Panc1 (cell line): ENCODE data around the gene RNF224. TPM values are rescaled to one million over a fixed set of nuclear protein-coding genes. Genes with fewer than 3 reads are reported as not detected.

ENCODE experiments used
- ATAC-seq: fragments of 200-7000 bp; cut with Tn5 transposase; 2 replicates; pipeline ENCODE4 v1.9.1; 2020; ENCODE audit warnings: mild to moderate bottlenecking, moderate library complexity
- BruUV-seq: library from RNA; stranded (reverse); fragments of 400-500 nt; replicated peaks from 2 replicates; lab custom pipeline; 2021; lab: Mats Ljungman, UMichigan
- CTCF ChIA-PET: fragments of 300-600 bp; sonication (Branson Sonifier 250); formaldehyde crosslinking; loops from one replicate; lab custom pipeline; 2022; ENCODE audit warnings: antibody characterized with exemption; lab: Charles Lee
- POLR2A ChIA-PET: fragments of 300-600 bp; sonication (Branson Sonifier 250); formaldehyde crosslinking; loops from one replicate; lab custom pipeline; 2022; ENCODE audit warnings: antibody characterized with exemption; lab: Charles Lee
- DNase-seq: peaks from one replicate; pipeline ENCODE4 v3.0.0-alpha.2; 2010; ENCODE audit warnings: low read depth, low spot score
- H3K27ac ChIP-seq: 2 replicates; pipeline ENCODE4 v1.5.1; 2011; ENCODE audit warnings: mild to moderate bottlenecking, low read length, inconsistent platforms
- H3K27me3 ChIP-seq: fragments of 200-500 bp; sonication (Bioruptor generic); 2 replicates; pipeline ENCODE4 v1.6.0; 2014; ENCODE audit warnings: low read length, inconsistent platforms; ENCODE audit not compliant: control insufficient read depth, insufficient read depth
- H3K36me3 ChIP-seq: fragments of 200-500 bp; sonication (Bioruptor generic); 2 replicates; pipeline ENCODE4 v1.5.1; 2014; ENCODE audit warnings: inconsistent platforms, mild to moderate bottlenecking, low read length, moderate library complexity; ENCODE audit not compliant: control insufficient read depth, insufficient read depth
- H3K4me1 ChIP-seq: 2 replicates; pipeline ENCODE4 v1.5.1; 2011; ENCODE audit warnings: inconsistent platforms, mild to moderate bottlenecking, low read length, moderate library complexity; ENCODE audit not compliant: control insufficient read depth, insufficient read depth
- H3K4me3 ChIP-seq, 2 experiments: 2 replicates each; pipeline ENCODE4 v1.5.1; 2011 to 2012; ENCODE audit warnings: low read depth in 2 of 2, low read length in 2 of 2, mild to moderate bottlenecking in 2 of 2, inconsistent platforms in 1 of 2, moderate library complexity in 1 of 2
- H3K9me3 ChIP-seq: fragments of 200-500 bp; sonication (Bioruptor generic); 2 replicates; pipeline ENCODE4 v1.5.1; 2014; ENCODE audit warnings: low read depth, mild to moderate bottlenecking, inconsistent platforms, low read length, moderate library complexity; ENCODE audit not compliant: control insufficient read depth, insufficient read depth
- CTCF ChIP-seq: fragments of 450-650 bp; IDR thresholded peaks from 2 replicates; pipeline ENCODE4 v1.5.1; 2017; ENCODE audit warnings: mild to moderate bottlenecking
- POLR2AphosphoS5 ChIP-seq: IDR thresholded peaks from 2 replicates; pipeline ENCODE4 v1.6.1; 2012; ENCODE audit warnings: mild to moderate bottlenecking, low read depth, low read length, moderate library complexity
- SIN3A ChIP-seq: IDR thresholded peaks from 2 replicates; pipeline ENCODE4 v1.6.1; 2012; ENCODE audit warnings: low read depth, mild to moderate bottlenecking, low read length, moderate library complexity, borderline replicate concordance; ENCODE audit not compliant: insufficient read depth
- TCF7L2 ChIP-seq: IDR thresholded peaks from 2 replicates; pipeline ENCODE4 v1.6.1; 2011; ENCODE audit warnings: mild to moderate bottlenecking, low read depth, low read length, inconsistent platforms
- in situ Hi-C: cut with HindIII; loops from 2 replicates; pipeline ENCODE4 v1.10.0; 2016; ENCODE audit warnings: low sequenced_read_pairs, low pct_unique_long_range_greater_than_20kb
- intact Hi-C: fragments of 100-400 bp; cut with micrococcal nuclease; formaldehyde crosslinking; loops from one replicate; pipeline ENCODE4 v1.10.0; 2022; ENCODE audit not compliant: unreplicated experiment
- total RNA-seq: library from RNA; stranded (reverse); gene quantifications from one replicate; pipeline ENCODE4 v1.2.1, GENCODE V29; 2021; ENCODE audit not compliant: unreplicated experiment
- TF ChIP-seq, protein P1 (sequence below), 2 experiments: IDR thresholded peaks; 2 replicates each; pipeline ENCODE4 v1.6.1; 2011 to 2012; ENCODE audit warnings: low read depth in 2 of 2, control low read depth in 1 of 2, low read length in 1 of 2, mild to moderate bottlenecking in 1 of 2, moderate library complexity in 1 of 2; ENCODE audit not compliant: insufficient read depth in 1 of 2

Gene RNF224
- total RNA-seq, 1 experiment from 2014 or later: 0.15 TPM

DNA sequence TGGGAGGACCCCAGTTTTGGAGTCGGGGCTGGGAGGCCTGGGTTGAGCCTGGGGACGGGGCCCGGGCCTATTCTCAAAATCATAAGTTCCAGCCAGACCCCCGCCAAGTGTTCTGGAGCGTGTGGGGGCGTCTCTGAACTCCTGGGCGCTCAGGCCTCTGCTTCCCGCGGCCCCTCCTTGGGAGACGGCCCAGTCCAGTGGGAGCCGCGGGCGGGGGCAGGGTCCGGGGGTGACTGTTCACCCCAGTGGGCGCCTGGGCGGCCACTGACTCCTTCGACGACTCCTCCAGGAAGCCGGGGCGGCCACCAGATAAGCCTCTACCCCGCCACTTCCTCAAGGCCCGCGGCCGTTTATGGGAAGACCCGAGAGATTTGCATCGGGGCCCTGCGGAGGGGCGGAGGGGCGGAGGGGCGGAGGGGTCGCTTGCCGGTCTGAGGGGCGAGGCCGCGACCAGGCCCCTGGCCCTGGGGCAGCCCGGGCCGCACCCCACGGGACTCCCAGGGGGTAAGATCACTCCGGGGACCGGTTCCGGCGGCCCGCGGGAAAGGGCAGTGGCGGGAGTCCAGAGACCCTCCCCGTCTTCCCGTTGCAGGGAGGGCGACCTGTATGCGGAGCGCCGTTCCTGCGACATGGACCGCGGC is 50.9 kb downstream of the RNF224 start:
- no peak for DNase-seq
- in situ Hi-C loops (no loop called here), intact Hi-C loops (no loop called here)
- no TSS peak for BruUV-seq
- Histone ChIP-seq H3K4me1 (peaks cover 13% of the 10 kb centered on the region), H3K9me3 (no peaks in the 10 kb centered on the region), H3K36me3 (peaks cover 3% of the 10 kb centered on the region; the same call in 1 of the 2 replicates), H3K4me3 (peak overlapping the region; percentile 55 to 73), H3K27me3 (no peaks in the 10 kb centered on the region), H3K27ac (peak overlapping the region; percentile 84)
- no peak for TF ChIP-seq POLR2AphosphoS5
- TF ChIP-seq TCF7L2: no peak
- TF ChIP-seq, protein P1, sequence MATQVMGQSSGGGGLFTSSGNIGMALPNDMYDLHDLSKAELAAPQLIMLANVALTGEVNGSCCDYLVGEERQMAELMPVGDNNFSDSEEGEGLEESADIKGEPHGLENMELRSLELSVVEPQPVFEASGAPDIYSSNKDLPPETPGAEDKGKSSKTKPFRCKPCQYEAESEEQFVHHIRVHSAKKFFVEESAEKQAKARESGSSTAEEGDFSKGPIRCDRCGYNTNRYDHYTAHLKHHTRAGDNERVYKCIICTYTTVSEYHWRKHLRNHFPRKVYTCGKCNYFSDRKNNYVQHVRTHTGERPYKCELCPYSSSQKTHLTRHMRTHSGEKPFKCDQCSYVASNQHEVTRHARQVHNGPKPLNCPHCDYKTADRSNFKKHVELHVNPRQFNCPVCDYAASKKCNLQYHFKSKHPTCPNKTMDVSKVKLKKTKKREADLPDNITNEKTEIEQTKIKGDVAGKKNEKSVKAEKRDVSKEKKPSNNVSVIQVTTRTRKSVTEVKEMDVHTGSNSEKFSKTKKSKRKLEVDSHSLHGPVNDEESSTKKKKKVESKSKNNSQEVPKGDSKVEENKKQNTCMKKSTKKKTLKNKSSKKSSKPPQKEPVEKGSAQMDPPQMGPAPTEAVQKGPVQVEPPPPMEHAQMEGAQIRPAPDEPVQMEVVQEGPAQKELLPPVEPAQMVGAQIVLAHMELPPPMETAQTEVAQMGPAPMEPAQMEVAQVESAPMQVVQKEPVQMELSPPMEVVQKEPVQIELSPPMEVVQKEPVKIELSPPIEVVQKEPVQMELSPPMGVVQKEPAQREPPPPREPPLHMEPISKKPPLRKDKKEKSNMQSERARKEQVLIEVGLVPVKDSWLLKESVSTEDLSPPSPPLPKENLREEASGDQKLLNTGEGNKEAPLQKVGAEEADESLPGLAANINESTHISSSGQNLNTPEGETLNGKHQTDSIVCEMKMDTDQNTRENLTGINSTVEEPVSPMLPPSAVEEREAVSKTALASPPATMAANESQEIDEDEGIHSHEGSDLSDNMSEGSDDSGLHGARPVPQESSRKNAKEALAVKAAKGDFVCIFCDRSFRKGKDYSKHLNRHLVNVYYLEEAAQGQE (IDR thresholded peaks at IDR 0.05; ENCODE audit: insufficient read depth in 1 of 2, low read depth in 2 of 2, low read length in 1 of 2): no peak
- TF ChIP-seq CTCF: no peak
- TF ChIP-seq SIN3A: no peak
- CTCF ChIA-PET: interaction anchor here (1.1 kb wide), 1 partner anchor 8 kb away, joined by 3 read pairs; no protein-coding TSS in a partner anchor
- POLR2A ChIA-PET: no interaction called here
- ATAC-seq: no peak

Other genes starting within 250 kb of the RNF224 start
- 13.7 TPM for gene PTGDS, start 250.0 kb upstream of the RNF224 start, total RNA-seq
- 0.82 TPM for gene LCNL1, start 244.5 kb upstream of the RNF224 start, total RNA-seq
- 64.0 TPM for gene PAXX, start 235.1 kb upstream of the RNF224 start, total RNA-seq
- gene CLIC3, start 230.9 kb upstream of the RNF224 start, total RNA-seq: 6.2 TPM
- 27.0 TPM for gene ABCA2, start 199.3 kb upstream of the RNF224 start, total RNA-seq
- not detected for gene FUT7, start 195.4 kb upstream of the RNF224 start, total RNA-seq
- gene NPDC1, start 181.3 kb upstream of the RNF224 start, total RNA-seq: 43.5 TPM
- 2.8 TPM for gene ENTPD2, start 173.4 kb upstream of the RNF224 start, total RNA-seq
- gene SAPCD2, start 156.9 kb upstream of the RNF224 start, total RNA-seq: 18.4 TPM
- 23.1 TPM for gene UAP1L1, start 150.0 kb upstream of the RNF224 start, total RNA-seq
- 57.2 TPM for gene MAN1B1, start 140.5 kb upstream of the RNF224 start, total RNA-seq
- 236 TPM for gene DPP7, start 112.8 kb upstream of the RNF224 start, total RNA-seq
- 4.9 TPM for gene GRIN1, start 88.3 kb upstream of the RNF224 start, total RNA-seq
- gene LRRC26, start 57.5 kb upstream of the RNF224 start, total RNA-seq: 0.69 TPM
- gene TMEM210, start 55.4 kb upstream of the RNF224 start, total RNA-seq: not detected
- 46.0 TPM for gene ANAPC2, start 38.9 kb upstream of the RNF224 start, total RNA-seq
- gene SSNA1, start 38.8 kb upstream of the RNF224 start, total RNA-seq: 86.9 TPM
- gene TPRN, start 26.8 kb upstream of the RNF224 start, total RNA-seq: 21.7 TPM
- gene TMEM203, start 21.9 kb upstream of the RNF224 start, total RNA-seq: 25.4 TPM
- 15.6 TPM for gene NDOR1, start 21.8 kb upstream of the RNF224 start, total RNA-seq
- gene RNF208, start 5.3 kb upstream of the RNF224 start, total RNA-seq: 11.5 TPM
- gene CYSRT1, start 2.3 kb upstream of the RNF224 start, total RNA-seq: 0.67 TPM
- not detected for gene SLC34A3, start 3.4 kb downstream of the RNF224 start, total RNA-seq
- 265 TPM for gene TUBB4B, start 13.8 kb downstream of the RNF224 start, total RNA-seq
- 0.26 TPM for gene STPG3, start 23.8 kb downstream of the RNF224 start, total RNA-seq
- 62.4 TPM for gene NELFB, start 27.8 kb downstream of the RNF224 start, total RNA-seq
- 37.1 TPM for gene TOR4A, start 50.2 kb downstream of the RNF224 start, total RNA-seq
- 16.9 TPM for gene NRARP, start 74.8 kb downstream of the RNF224 start, total RNA-seq
- gene EXD3, start 195.7 kb downstream of the RNF224 start, total RNA-seq: 9.2 TPM
- gene NOXA1, start 195.9 kb downstream of the RNF224 start, total RNA-seq: 3.7 TPM
- gene ENTPD8, start 213.9 kb downstream of the RNF224 start, total RNA-seq: 3.9 TPM
- 40.0 TPM for gene NSMF, start 231.8 kb downstream of the RNF224 start, total RNA-seq